ENCODE measurements around the gene NTF3.

The NTF3 gene

GRCh38 chr12:5473783-5474116, 41.8 kb downstream of the NTF3 start:
- no peak overlapping the region for H3K27ac ChIP-seq (ENCODE audit: poor library complexity, severe bottlenecking)
- no peaks in the 10 kb centered on the region for H3K36me3 ChIP-seq (ENCODE audit: low read depth)
- DNase-seq (ENCODE audit: low spot score) (no peak), ATAC-seq (ENCODE audit: low read depth) (no peak)
- H3K9me3 ChIP-seq (ENCODE audit: severe bottlenecking) = no peaks in the 10 kb centered on the region
- TF ChIP-seq CTCF (IDR thresholded peaks at IDR 0.05; ENCODE audit: poor library complexity, severe bottlenecking) = no peak
- peaks cover 4% of the 10 kb centered on the region for H3K27me3 ChIP-seq (ENCODE audit: insufficient read depth, poor library complexity, severe bottlenecking)
- H3K4me1 ChIP-seq (ENCODE audit: insufficient read depth, poor library complexity, severe bottlenecking) = no peaks in the 10 kb centered on the region
- H3K4me3 ChIP-seq (ENCODE audit: severe bottlenecking) = no peak overlapping the region

GRCh38 chr12:5476356-5476755, 44.4 kb downstream of the NTF3 start:
- H3K27ac ChIP-seq (ENCODE audit: poor library complexity, severe bottlenecking) = no peak overlapping the region
- H3K36me3 ChIP-seq (ENCODE audit: low read depth) = no peaks in the 10 kb centered on the region
- no peaks in the 10 kb centered on the region for H3K9me3 ChIP-seq (ENCODE audit: severe bottlenecking)
- H3K27me3 ChIP-seq (ENCODE audit: insufficient read depth, poor library complexity, severe bottlenecking) = peaks cover 4% of the 10 kb centered on the region
- ATAC-seq (ENCODE audit: low read depth) (no peak), DNase-seq (ENCODE audit: low spot score) (no peak)
- H3K4me3 ChIP-seq (ENCODE audit: severe bottlenecking) = no peak overlapping the region
- TF ChIP-seq CTCF (IDR thresholded peaks at IDR 0.05; ENCODE audit: poor library complexity, severe bottlenecking) = no peak
- H3K4me1 ChIP-seq (ENCODE audit: insufficient read depth, poor library complexity, severe bottlenecking) = no peaks in the 10 kb centered on the region

GRCh38 chr12:5478081-5478706, 46.3 kb downstream of the NTF3 start:
- no peak overlapping the region for H3K27ac ChIP-seq (ENCODE audit: poor library complexity, severe bottlenecking)
- DNase-seq (ENCODE audit: low spot score) (no peak), ATAC-seq (ENCODE audit: low read depth) (no peak)
- H3K9me3 ChIP-seq (ENCODE audit: severe bottlenecking) = no peaks in the 10 kb centered on the region
- no peaks in the 10 kb centered on the region for H3K4me1 ChIP-seq (ENCODE audit: insufficient read depth, poor library complexity, severe bottlenecking)
- no peak overlapping the region for H3K4me3 ChIP-seq (ENCODE audit: severe bottlenecking)
- H3K27me3 ChIP-seq (ENCODE audit: insufficient read depth, poor library complexity, severe bottlenecking) = peaks cover 4% of the 10 kb centered on the region
- H3K36me3 ChIP-seq (ENCODE audit: low read depth) = no peaks in the 10 kb centered on the region
- TF ChIP-seq CTCF (IDR thresholded peaks at IDR 0.05; ENCODE audit: poor library complexity, severe bottlenecking) = no peak

GRCh38 chr12:5479761-5480160, 47.9 kb downstream of the NTF3 start:
- H3K27me3 ChIP-seq (ENCODE audit: insufficient read depth, poor library complexity, severe bottlenecking) = peaks cover 4% of the 10 kb centered on the region
- ATAC-seq (ENCODE audit: low read depth) (no peak), DNase-seq (ENCODE audit: low spot score) (no peak)
- H3K9me3 ChIP-seq (ENCODE audit: severe bottlenecking) = no peaks in the 10 kb centered on the region
- no peak overlapping the region for H3K27ac ChIP-seq (ENCODE audit: poor library complexity, severe bottlenecking)
- no peaks in the 10 kb centered on the region for H3K4me1 ChIP-seq (ENCODE audit: insufficient read depth, poor library complexity, severe bottlenecking)
- H3K36me3 ChIP-seq (ENCODE audit: low read depth) = no peaks in the 10 kb centered on the region
- TF ChIP-seq CTCF (IDR thresholded peaks at IDR 0.05; ENCODE audit: poor library complexity, severe bottlenecking) = no peak
- H3K4me3 ChIP-seq (ENCODE audit: severe bottlenecking) = no peak overlapping the region

GRCh38 chr12:5480218-5480937, 48.5 kb downstream of the NTF3 start:
- H3K4me1 ChIP-seq (ENCODE audit: insufficient read depth, poor library complexity, severe bottlenecking) = no peaks in the 10 kb centered on the region
- H3K27ac ChIP-seq (ENCODE audit: poor library complexity, severe bottlenecking) = no peak overlapping the region
- no peak for ATAC-seq (ENCODE audit: low read depth)
- peaks cover 4% of the 10 kb centered on the region for H3K27me3 ChIP-seq (ENCODE audit: insufficient read depth, poor library complexity, severe bottlenecking)
- DNase-seq (ENCODE audit: low spot score) = no peak
- no peaks in the 10 kb centered on the region for H3K9me3 ChIP-seq (ENCODE audit: severe bottlenecking)
- no peaks in the 10 kb centered on the region for H3K36me3 ChIP-seq (ENCODE audit: low read depth)
- no peak overlapping the region for H3K4me3 ChIP-seq (ENCODE audit: severe bottlenecking)
- TF ChIP-seq CTCF (IDR thresholded peaks at IDR 0.05; ENCODE audit: poor library complexity, severe bottlenecking) = no peak

All from RWPE2 (cell line).